ENCODE results near the gene PHF20. TPM values are rescaled to one million over a fixed set of nuclear protein-coding genes. Genes with fewer than 3 reads are reported as not detected.

Gene PHF20
- polyA plus RNA-seq, 3 donors = 54.7 to 78.2 (median 73.6) TPM

DNA sequence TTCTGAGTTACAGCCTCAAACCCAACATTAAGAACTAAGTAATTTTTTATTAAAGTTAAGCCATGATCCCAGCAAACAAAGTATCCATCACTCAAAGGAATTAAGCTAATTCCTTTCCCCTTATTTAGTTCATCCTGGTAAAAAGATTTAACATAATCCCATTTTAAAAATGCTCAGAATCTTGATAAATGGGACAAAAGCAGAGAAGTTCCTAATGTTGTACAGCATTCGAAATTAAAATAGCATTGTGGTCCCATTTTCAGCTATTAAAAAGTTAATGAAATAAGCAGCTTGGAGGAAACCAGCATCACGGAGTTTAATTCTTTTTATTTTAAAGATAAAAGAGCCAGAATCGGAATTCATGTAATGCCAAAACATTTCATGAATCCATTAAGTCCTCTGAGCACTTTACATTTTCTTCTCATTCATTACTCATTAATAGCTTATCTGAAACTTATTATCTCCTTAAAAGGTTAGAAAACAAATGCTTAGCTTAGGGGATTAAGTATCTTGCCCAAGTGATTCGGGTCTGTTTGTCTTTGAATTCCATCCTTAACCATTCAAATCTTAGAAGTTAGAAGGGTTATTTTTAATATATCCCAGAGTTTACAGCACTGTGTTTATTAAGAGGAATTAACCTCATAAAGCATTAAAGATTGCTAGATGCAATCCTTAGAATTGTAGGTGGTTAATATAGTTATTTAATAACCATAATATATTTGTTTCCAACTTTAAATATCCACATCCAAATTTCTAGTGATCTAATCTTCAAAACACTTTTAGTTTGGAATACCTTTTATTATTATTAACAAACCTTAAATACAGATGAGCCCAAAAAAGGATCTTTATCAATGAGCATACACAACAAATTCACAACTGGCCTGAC lies 41.0 kb upstream of the PHF20 start:
- H3K4me3 Mint-ChIP-seq = no peak overlapping the region
- H2AFZ ChIP-seq (ENCODE audit: insufficient read depth, low read depth, low read length, poor library complexity, severe bottlenecking) = no peak overlapping the region
- no CpG with 5 or more reads among the region's 4 CpGs for WGBS (ENCODE audit: insufficient coverage)
- peaks cover 100% of the 10 kb centered on the region for H4K20me1 ChIP-seq (ENCODE audit: insufficient read depth, low read length)
- H3K27ac ChIP-seq (ENCODE audit: low read depth in 1 of 2, low read length in 2 of 2) = no peak overlapping the region
- peaks cover 95 to 98% of the 10 kb centered on the region in 2 donors for H3K36me3 ChIP-seq (replicated peaks in 1 of 2; ENCODE audit: control insufficient read depth in 1 of 2, insufficient read depth in 2 of 2, low read length in 2 of 2)
- no peaks in the 10 kb centered on the region for H3K9me3 ChIP-seq (replicated peaks in 1 of 2; ENCODE audit: control insufficient read depth in 1 of 2, insufficient read depth in 1 of 2, low read length in 2 of 2)
- H3K36me3 Mint-ChIP-seq = peaks cover 71 to 95% of the 10 kb centered on the region in 2 donors
- no peak overlapping the region for H3K27ac Mint-ChIP-seq
- H3K27me3 Mint-ChIP-seq (ENCODE audit: low read depth in 3 of 3) = peaks cover 0 to 2% (median 0%) of the 10 kb centered on the region in 3 donors
- peaks cover 96% of the 10 kb centered on the region for H3K79me2 ChIP-seq (ENCODE audit: insufficient read depth, low read length)
- no peak overlapping the region for H3K4me3 ChIP-seq (replicated peaks in 1 of 3; ENCODE audit: low read depth in 2 of 3, low read length in 3 of 3)
- no peaks in the 10 kb centered on the region for H3K27me3 ChIP-seq (ENCODE audit: control insufficient read depth in 2 of 2, insufficient read depth in 2 of 2, low read length in 2 of 2)
- H3K4me2 ChIP-seq (replicated peaks; ENCODE audit: extremely low read depth, low read length, poor library complexity, severe bottlenecking) = no peak overlapping the region
- intact Hi-C loops (cut with micrococcal nuclease) = loop anchor here in 1 of 2 donors (5.0 kb wide), 2 partner anchors 34 to 41 kb away; partner anchors contain the start of genes NFS1, PHF20 and ROMO1
- peaks cover 0 to 2% (median 0%) of the 10 kb centered on the region in 7 donors for H3K9me3 Mint-ChIP-seq
- peaks cover 0 to 6% of the 10 kb centered on the region in 2 donors for H3K4me1 ChIP-seq (ENCODE audit: control insufficient read depth in 1 of 2, insufficient read depth in 2 of 2, low read length in 2 of 2)
- DNase-seq = no peak
- H3K9ac ChIP-seq (ENCODE audit: insufficient read depth, low read length, poor library complexity, severe bottlenecking) = no peak overlapping the region
- H3K4me1 Mint-ChIP-seq = peaks cover 5% of the 10 kb centered on the region
- TF ChIP-seq, protein P1, sequence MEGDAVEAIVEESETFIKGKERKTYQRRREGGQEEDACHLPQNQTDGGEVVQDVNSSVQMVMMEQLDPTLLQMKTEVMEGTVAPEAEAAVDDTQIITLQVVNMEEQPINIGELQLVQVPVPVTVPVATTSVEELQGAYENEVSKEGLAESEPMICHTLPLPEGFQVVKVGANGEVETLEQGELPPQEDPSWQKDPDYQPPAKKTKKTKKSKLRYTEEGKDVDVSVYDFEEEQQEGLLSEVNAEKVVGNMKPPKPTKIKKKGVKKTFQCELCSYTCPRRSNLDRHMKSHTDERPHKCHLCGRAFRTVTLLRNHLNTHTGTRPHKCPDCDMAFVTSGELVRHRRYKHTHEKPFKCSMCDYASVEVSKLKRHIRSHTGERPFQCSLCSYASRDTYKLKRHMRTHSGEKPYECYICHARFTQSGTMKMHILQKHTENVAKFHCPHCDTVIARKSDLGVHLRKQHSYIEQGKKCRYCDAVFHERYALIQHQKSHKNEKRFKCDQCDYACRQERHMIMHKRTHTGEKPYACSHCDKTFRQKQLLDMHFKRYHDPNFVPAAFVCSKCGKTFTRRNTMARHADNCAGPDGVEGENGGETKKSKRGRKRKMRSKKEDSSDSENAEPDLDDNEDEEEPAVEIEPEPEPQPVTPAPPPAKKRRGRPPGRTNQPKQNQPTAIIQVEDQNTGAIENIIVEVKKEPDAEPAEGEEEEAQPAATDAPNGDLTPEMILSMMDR (IDR thresholded peaks at IDR 0.05) = no peak

DNA sequence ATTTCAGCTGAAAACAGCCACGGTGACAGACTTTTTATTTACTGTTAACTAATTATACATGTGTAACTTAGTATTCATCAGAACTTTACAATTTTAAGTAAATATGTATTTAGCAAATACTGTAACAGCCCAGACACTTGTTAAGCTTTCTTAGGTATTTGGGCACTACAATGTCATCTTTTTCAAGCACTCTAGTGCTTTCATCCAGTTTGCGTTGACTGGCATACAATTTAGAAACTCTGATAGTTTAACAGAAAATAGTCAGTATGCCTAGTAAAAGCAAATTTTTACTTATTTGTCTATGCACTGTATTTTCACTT lies 40.4 kb upstream of the PHF20 start:
- peaks cover 71 to 95% of the 10 kb centered on the region in 2 donors for H3K36me3 Mint-ChIP-seq
- Histone ChIP-seq H3K4me1 (ENCODE audit: control insufficient read depth in 1 of 2, insufficient read depth in 2 of 2, low read length in 2 of 2) (peaks cover 0 to 12% of the 10 kb centered on the region in 2 donors), H3K36me3 (replicated peaks in 1 of 2; ENCODE audit: control insufficient read depth in 1 of 2, insufficient read depth in 2 of 2, low read length in 2 of 2) (peaks cover 95 to 98% of the 10 kb centered on the region in 2 donors), H3K27ac (ENCODE audit: low read depth in 1 of 2, low read length in 2 of 2) (no peak overlapping the region), H3K9ac (ENCODE audit: insufficient read depth, low read length, poor library complexity, severe bottlenecking) (no peak overlapping the region), H3K27me3 (ENCODE audit: control insufficient read depth in 2 of 2, insufficient read depth in 2 of 2, low read length in 2 of 2) (no peaks in the 10 kb centered on the region), H3K4me3 (replicated peaks in 1 of 3; ENCODE audit: low read depth in 2 of 3, low read length in 3 of 3) (no peak overlapping the region), H3K79me2 (ENCODE audit: insufficient read depth, low read length) (peaks cover 96% of the 10 kb centered on the region), H3K9me3 (replicated peaks in 1 of 2; ENCODE audit: control insufficient read depth in 1 of 2, insufficient read depth in 1 of 2, low read length in 2 of 2) (no peaks in the 10 kb centered on the region), H4K20me1 (ENCODE audit: insufficient read depth, low read length) (peaks cover 100% of the 10 kb centered on the region), H2AFZ (ENCODE audit: insufficient read depth, low read depth, low read length, poor library complexity, severe bottlenecking) (no peak overlapping the region), H3K4me2 (replicated peaks; ENCODE audit: extremely low read depth, low read length, poor library complexity, severe bottlenecking) (no peak overlapping the region)
- peaks cover 5% of the 10 kb centered on the region for H3K4me1 Mint-ChIP-seq
- WGBS (ENCODE audit: insufficient coverage) = no CpG with 5 or more reads among the region's 2 CpGs
- H3K27ac Mint-ChIP-seq = no peak overlapping the region
- DNase-seq = no peak
- H3K4me3 Mint-ChIP-seq = no peak overlapping the region
- peaks cover 0 to 2% (median 0%) of the 10 kb centered on the region in 3 donors for H3K27me3 Mint-ChIP-seq (ENCODE audit: low read depth in 3 of 3)
- H3K9me3 Mint-ChIP-seq = peaks cover 0 to 2% (median 0%) of the 10 kb centered on the region in 7 donors
- intact Hi-C loops (cut with micrococcal nuclease) = loop anchor here in 1 of 2 donors (5.0 kb wide), 2 partner anchors 34 to 41 kb away; partner anchors contain the start of genes NFS1, PHF20 and ROMO1
- TF ChIP-seq, protein P1 (IDR thresholded peaks at IDR 0.05) = no peak
